Breast epithelium (tissue), 3 donors: Measurements from ENCODE around the gene SEMA4D.

Source experiments
- POLR2A ChIP-seq: fragments of 450-650 bp; IDR thresholded peaks from one replicate; pipeline ENCODE4 v1.6.1; 2016; ENCODE audit warnings: antibody characterized with exemption, mild to moderate bottlenecking, moderate library complexity
- POLR2AphosphoS5 ChIP-seq, 3 donors: sonication (generic); formaldehyde crosslinking; IDR thresholded peaks; one replicate each; pipeline ENCODE4 v1.6.1; 2017; ENCODE audit warnings: antibody characterized with exemption in 3 of 3
- TF ChIP-seq, protein P1 (sequence below), 3 donors: fragments of 450-650 bp; IDR thresholded peaks; one replicate each; pipeline ENCODE4 v1.5.1; 2016 to 2017; ENCODE audit warnings: antibody characterized with exemption in 3 of 3, mild to moderate bottlenecking in 3 of 3, moderate library complexity in 3 of 3

DNA sequence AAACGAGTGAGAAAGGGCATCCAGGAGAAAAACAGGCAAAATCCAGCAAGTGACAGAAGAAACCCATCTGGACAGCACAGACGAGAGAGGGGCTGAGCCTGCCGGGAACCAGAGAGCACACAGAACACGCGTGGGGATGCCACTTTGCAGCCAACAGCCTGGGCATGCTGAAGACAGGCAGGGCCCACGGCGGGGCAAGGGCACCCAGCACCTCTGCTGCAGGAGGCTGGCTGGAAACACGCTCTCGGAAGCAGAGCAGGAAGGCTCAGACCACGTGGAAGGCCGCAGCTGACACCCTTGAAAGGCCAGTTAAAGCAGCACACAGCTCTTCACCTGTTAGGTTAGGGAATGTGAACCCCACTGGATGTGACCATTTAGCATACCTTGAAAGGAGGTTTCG is 103.5 kb downstream of the SEMA4D start:
- TF ChIP-seq POLR2A (no peak), POLR2AphosphoS5 (IDR thresholded peaks at IDR 0.05) (no peak)
- TF ChIP-seq, protein P1, sequence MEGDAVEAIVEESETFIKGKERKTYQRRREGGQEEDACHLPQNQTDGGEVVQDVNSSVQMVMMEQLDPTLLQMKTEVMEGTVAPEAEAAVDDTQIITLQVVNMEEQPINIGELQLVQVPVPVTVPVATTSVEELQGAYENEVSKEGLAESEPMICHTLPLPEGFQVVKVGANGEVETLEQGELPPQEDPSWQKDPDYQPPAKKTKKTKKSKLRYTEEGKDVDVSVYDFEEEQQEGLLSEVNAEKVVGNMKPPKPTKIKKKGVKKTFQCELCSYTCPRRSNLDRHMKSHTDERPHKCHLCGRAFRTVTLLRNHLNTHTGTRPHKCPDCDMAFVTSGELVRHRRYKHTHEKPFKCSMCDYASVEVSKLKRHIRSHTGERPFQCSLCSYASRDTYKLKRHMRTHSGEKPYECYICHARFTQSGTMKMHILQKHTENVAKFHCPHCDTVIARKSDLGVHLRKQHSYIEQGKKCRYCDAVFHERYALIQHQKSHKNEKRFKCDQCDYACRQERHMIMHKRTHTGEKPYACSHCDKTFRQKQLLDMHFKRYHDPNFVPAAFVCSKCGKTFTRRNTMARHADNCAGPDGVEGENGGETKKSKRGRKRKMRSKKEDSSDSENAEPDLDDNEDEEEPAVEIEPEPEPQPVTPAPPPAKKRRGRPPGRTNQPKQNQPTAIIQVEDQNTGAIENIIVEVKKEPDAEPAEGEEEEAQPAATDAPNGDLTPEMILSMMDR (IDR thresholded peaks at IDR 0.05): no peak
